Gastrocnemius medialis (tissue), 4 donors: ENCODE results near the gene ADCY9. TPM values are rescaled to one million over a fixed set of nuclear protein-coding genes. Genes with fewer than 3 reads are reported as not detected.

Source experiments
- ATAC-seq, 2 donors: fragments of 150-250 bp; one replicate each; pipeline ENCODE4 v1.9.1; 2016
- DNase-seq, 2 donors: peaks; one replicate each; pipeline ENCODE4 v3.0.0-alpha.2; 2019
- H3K27ac ChIP-seq, 4 donors: fragments of 200-600 bp; sonication (generic); 1 replicate in 1 of 4; 2 replicates in 3 of 4; pipeline ENCODE4 v1.5.1; 2016 to 2018; ENCODE audit warnings: mild to moderate bottlenecking in 2 of 4, moderate library complexity in 1 of 4
- H3K27me3 ChIP-seq, 3 donors: fragments of 200-600 bp; sonication (generic) in 2 of 3; 1 replicate in 1 of 3; 2 replicates in 2 of 3; pipeline versions ENCODE4 v1.5.1 to v1.6.0; 2016 to 2019; ENCODE audit warnings: mild to moderate bottlenecking in 1 of 3, moderate library complexity in 1 of 3
- H3K36me3 ChIP-seq, 2 donors: fragments of 200-600 bp; sonication (generic) in 1 of 2; one replicate each; pipeline ENCODE4 v1.5.1; 2017 to 2018
- H3K4me1 ChIP-seq, 2 donors: fragments of 200-600 bp; sonication (generic) in 1 of 2; one replicate each; pipeline ENCODE4 v1.5.1; 2016 to 2017; ENCODE audit warnings: mild to moderate bottlenecking in 2 of 2
- H3K4me3 ChIP-seq, 4 donors: fragments of 200-600 bp; sonication (generic) in 3 of 4; 1 replicate in 1 of 4; 2 replicates in 3 of 4; pipeline ENCODE4 v1.5.1; 2016 to 2019; ENCODE audit warnings: mild to moderate bottlenecking in 2 of 4
- H3K9me3 ChIP-seq, 3 donors: fragments of 200-600 bp; sonication (generic) in 2 of 3; 1 replicate in 1 of 3; 2 replicates in 2 of 3; pipeline ENCODE4 v1.5.1; 2016 to 2019
- POLR2A ChIP-seq, 2 donors: fragments of 450-650 bp; IDR thresholded peaks; one replicate each; pipeline ENCODE4 v1.6.1; 2017; ENCODE audit warnings: antibody characterized with exemption in 2 of 2, mild to moderate bottlenecking in 2 of 2, moderate library complexity in 2 of 2
- in situ Hi-C, 4 donors: fragments of 200-750 bp; cut with MboI; loops; one replicate each; pipeline versions ENCODE4 v1.15.0 to v1.8.0; 2017; ENCODE audit warnings: low sequenced_read_pairs in 4 of 4
- intact Hi-C: fragments of 100-400 bp; cut with DNase I; formaldehyde crosslinking; loops from one replicate; pipeline ENCODE4 v1.15.1; 2023; ENCODE audit warnings: low total_unique reads
- total RNA-seq, 4 donors: library from RNA; depleted of rRNA; stranded (reverse); fragments of >200 nt; gene quantifications; one replicate each; pipeline versions ENCODE4 v1.1.0 to v1.2.3, GENCODE V29; 2016
- TF ChIP-seq, protein P1 (sequence below), 5 experiments: fragments of 450-650 bp in 3 of 5; fragments of 200-600 bp in 2 of 5; sonication (generic) in 2 of 5; IDR thresholded peaks in 4 of 5; conservative IDR thresholded peaks in 1 of 5; 1 replicate in 4 of 5; 2 replicates in 1 of 5; pipeline ENCODE4 v1.5.1; 2016 to 2019; ENCODE audit warnings: antibody characterized with exemption in 5 of 5, mild to moderate bottlenecking in 3 of 5, moderate library complexity in 3 of 5

ADCY9 gene
- total RNA-seq, 4 donors from 2014 or later, result 84.9 to 223 (median 163) TPM

DNA sequence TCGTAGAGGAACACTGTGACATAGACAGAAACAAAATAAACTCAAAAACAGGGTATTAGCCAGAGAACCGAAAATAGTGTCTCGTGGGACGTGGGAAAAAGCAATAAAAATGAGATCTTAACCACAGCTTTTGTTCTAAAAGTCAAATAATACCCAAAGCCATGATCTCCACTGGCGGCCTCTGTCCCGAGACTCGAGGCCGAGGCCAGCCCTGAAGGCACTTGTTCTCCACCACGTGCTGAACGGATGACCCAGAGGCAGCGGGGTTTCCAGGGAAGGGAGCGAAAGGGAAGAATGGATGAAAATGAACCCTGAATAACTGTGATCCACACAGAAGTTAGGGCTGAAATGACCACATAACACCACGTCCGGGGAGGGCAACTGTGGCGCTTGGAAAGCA, 150.9 kb downstream of the ADCY9 start:
- in situ Hi-C loops (no loop called here), intact Hi-C loops (no loop called here)
- TF ChIP-seq, protein P1, sequence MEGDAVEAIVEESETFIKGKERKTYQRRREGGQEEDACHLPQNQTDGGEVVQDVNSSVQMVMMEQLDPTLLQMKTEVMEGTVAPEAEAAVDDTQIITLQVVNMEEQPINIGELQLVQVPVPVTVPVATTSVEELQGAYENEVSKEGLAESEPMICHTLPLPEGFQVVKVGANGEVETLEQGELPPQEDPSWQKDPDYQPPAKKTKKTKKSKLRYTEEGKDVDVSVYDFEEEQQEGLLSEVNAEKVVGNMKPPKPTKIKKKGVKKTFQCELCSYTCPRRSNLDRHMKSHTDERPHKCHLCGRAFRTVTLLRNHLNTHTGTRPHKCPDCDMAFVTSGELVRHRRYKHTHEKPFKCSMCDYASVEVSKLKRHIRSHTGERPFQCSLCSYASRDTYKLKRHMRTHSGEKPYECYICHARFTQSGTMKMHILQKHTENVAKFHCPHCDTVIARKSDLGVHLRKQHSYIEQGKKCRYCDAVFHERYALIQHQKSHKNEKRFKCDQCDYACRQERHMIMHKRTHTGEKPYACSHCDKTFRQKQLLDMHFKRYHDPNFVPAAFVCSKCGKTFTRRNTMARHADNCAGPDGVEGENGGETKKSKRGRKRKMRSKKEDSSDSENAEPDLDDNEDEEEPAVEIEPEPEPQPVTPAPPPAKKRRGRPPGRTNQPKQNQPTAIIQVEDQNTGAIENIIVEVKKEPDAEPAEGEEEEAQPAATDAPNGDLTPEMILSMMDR (IDR thresholded peaks at IDR 0.05 in 4 of 5, conservative IDR thresholded peaks at IDR 0.05 in 1 of 5), result no peak
- TF ChIP-seq POLR2A (IDR thresholded peaks at IDR 0.05), result no peak
- Histone ChIP-seq H3K9me3 (no peaks in the 10 kb centered on the region), H3K36me3 (peaks cover 0 to 24% of the 10 kb centered on the region in 2 donors), H3K4me3 (no peak overlapping the region), H3K4me1 (peaks cover 18 to 20% of the 10 kb centered on the region in 2 donors), H3K27me3 (no peaks in the 10 kb centered on the region), H3K27ac (no peak overlapping the region)
- no peak for ATAC-seq
- DNase-seq, result no peak

DNA sequence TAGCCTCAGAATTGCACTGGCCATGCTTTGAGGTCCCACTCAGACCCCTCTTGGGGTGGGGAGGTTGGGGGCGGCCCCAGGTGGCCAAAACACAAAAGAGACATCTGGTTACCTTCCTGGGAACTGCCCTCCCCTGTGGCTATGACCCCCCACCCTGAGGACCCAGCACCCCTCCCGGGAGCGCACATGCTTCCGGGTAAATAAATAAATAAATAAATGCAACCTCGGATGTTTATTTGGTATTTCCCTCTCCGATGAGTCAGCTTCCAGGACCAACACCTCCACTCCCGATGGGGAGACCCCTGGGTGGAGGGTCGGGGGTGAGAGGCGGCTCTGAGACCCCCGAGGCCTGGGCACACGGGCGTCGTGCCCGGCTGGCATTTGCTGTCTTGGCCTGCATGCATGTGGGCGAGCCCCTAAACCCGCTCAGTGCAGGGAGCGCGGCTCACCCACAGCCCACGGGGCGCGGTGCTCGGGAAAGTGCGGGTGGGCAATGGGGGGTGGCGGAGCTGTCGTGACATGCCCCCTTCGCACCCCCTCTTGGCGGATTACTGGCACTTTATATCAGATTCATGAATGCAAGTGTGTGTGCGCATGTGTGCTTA, 151.5 kb downstream of the ADCY9 start:
- Histone ChIP-seq H3K27me3 (no peaks in the 10 kb centered on the region), H3K27ac (no peak overlapping the region), H3K9me3 (no peaks in the 10 kb centered on the region), H3K36me3 (peaks cover 0 to 24% of the 10 kb centered on the region in 2 donors), H3K4me3 (no peak overlapping the region), H3K4me1 (peaks cover 18 to 25% of the 10 kb centered on the region in 2 donors)
- in situ Hi-C loops (no loop called here), intact Hi-C loops (no loop called here)
- no peak for DNase-seq
- TF ChIP-seq, protein P1 (IDR thresholded peaks at IDR 0.05 in 4 of 5, conservative IDR thresholded peaks at IDR 0.05 in 1 of 5), result no peak
- no peak for TF ChIP-seq POLR2A (IDR thresholded peaks at IDR 0.05)
- ATAC-seq, result no peak

DNA sequence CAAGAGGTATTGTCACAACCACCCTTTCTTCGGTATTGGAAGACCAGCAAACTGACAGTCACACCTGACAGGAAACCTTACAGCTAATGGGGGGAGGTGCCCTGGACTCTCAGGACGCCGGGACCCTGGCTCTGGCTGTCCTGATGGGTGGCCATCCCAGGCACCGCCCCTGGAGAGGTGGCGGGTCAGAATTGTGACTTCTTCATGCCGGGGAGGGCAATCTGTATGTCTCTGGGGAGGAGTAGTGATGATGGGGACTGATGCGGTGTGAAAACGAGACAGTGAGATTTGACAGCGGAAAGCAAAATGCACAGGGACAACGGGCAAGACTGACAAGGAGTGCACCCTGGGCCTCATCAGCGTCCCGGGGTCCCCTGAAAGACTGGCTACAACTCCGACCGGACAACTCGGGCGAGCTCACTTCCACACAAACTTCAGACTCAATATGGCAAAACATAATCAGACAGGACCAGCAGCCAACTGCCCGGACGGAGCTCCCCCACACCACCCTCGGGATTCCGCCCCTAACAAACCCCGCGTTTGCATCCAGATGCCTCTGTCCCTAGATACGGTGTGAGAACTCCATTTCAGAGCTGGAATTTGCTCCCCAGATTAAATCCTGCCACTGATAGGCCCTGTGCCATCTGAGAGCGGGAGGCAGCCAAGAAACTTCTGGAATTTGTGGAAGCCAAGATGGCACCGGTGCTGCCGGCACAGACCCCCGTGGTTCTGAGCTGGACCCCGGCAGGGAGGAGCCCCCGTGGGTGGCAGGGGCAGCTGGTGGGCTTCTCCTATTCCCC, 152.2 kb downstream of the ADCY9 start:
- Histone ChIP-seq H3K36me3 (peaks cover 0 to 24% of the 10 kb centered on the region in 2 donors), H3K27ac (peak overlapping the region in 1 of 4 donors; percentile 24), H3K4me1 (peaks cover 18 to 28% of the 10 kb centered on the region in 2 donors), H3K4me3 (no peak overlapping the region), H3K27me3 (no peaks in the 10 kb centered on the region), H3K9me3 (no peaks in the 10 kb centered on the region)
- no peak for ATAC-seq
- intact Hi-C loops (no loop called here), in situ Hi-C loops (no loop called here)
- no peak for DNase-seq
- TF ChIP-seq, protein P1 (IDR thresholded peaks at IDR 0.05 in 4 of 5, conservative IDR thresholded peaks at IDR 0.05 in 1 of 5), result no peak
- no peak for TF ChIP-seq POLR2A (IDR thresholded peaks at IDR 0.05)

DNA sequence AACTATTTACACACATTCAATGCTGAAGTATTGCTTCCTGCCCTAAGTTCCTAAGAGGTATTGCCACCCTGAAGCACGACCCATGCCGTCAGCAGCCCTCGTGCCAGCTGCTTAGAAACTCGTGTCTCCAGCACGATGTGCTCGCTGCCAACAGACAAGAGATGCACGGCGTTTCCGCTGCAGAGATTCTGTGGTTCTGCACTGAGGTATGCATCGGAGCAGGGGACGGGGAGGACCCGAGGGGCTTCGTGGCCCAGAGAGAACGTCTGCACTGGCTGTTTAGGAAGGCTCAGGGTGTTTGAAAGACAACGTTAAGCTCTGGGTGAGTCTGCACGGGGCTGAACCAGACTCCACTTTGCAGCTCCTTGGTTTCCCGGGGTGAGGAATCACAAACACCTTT, 153.0 kb downstream of the ADCY9 start:
- ATAC-seq (peak in 1 of 2 donors; percentile 28), DNase-seq (peak in 1 of 2 donors; percentile 49)
- TF ChIP-seq POLR2A (IDR thresholded peaks at IDR 0.05), result no peak
- TF ChIP-seq, protein P1 (IDR thresholded peaks at IDR 0.05 in 4 of 5, conservative IDR thresholded peaks at IDR 0.05 in 1 of 5), result no peak
- intact Hi-C loops, result no loop called here
- H3K36me3 ChIP-seq, result peaks cover 0 to 24% of the 10 kb centered on the region in 2 donors
- H3K9me3 ChIP-seq, result no peaks in the 10 kb centered on the region
- in situ Hi-C loops, result no loop called here
- no peak overlapping the region for H3K4me3 ChIP-seq
- peak overlapping the region; percentile 29 to 62 (median 36) for H3K27ac ChIP-seq
- H3K4me1 ChIP-seq, result peaks cover 18 to 28% of the 10 kb centered on the region in 2 donors
- no peaks in the 10 kb centered on the region for H3K27me3 ChIP-seq
